GM12878 (cell line): Measurements from ENCODE around the gene ARAP1. TPM values are rescaled to one million over a fixed set of nuclear protein-coding genes. Genes with fewer than 3 reads are reported as not detected.

ENCODE experiments used
- ATAC-seq: fragments of 200-7000 bp; cut with Tn5 transposase; 3 replicates; pipeline ENCODE4 v1.9.1; 2020; ENCODE audit warnings: mild to moderate bottlenecking, moderate library complexity
- BruUV-seq: library from RNA; stranded (reverse); fragments of 400-500 nt; replicated peaks from 2 replicates; lab custom pipeline; 2021; lab: Mats Ljungman, UMichigan
- CTCF ChIA-PET: fragments of 300-600 bp; sonication (Branson Sonifier 250); formaldehyde crosslinking; extraction: SDS; loops from one replicate; lab custom pipeline; 2021; ENCODE audit warnings: inconsistent platforms; lab: Yijun Ruan, JAX
- POLR2A ChIA-PET: fragments of 350-600 bp; formaldehyde crosslinking; extraction: SDS; loops from one replicate; lab custom pipeline; 2021; ENCODE audit warnings: inconsistent platforms; lab: Charles Lee
- RAD21 ChIA-PET: fragments of 300-600 bp; sonication (Branson Sonifier 250); formaldehyde crosslinking; loops from one replicate; lab custom pipeline; 2023; ENCODE audit warnings: antibody characterized with exemption; ENCODE audit not compliant: unreplicated experiment; lab: Charles Lee
- SMC1A ChIA-PET: fragments of 300-600 bp; sonication (Branson Sonifier 250); formaldehyde crosslinking; loops from one replicate; lab custom pipeline; 2023; ENCODE audit not compliant: unreplicated experiment, uncharacterized antibody; lab: Charles Lee
- DNase-seq: peaks from one replicate; pipeline ENCODE4 v3.0.0-alpha.2; 2011; ENCODE audit warnings: low read depth, low spot score
- FAIRE-seq: peaks from 3 replicates; lab custom pipeline; 2011; peaks lifted over from hg19 to GRCh38; lab: Jason Lieb, UNC
- H2AFZ ChIP-seq: 2 replicates; pipeline ENCODE4 v1.6.0; 2011; ENCODE audit warnings: low read depth, low read length, control low read depth; ENCODE audit not compliant: control insufficient read depth
- H3K27ac ChIP-seq: 2 replicates; pipeline ENCODE4 v1.5.1; 2011; ENCODE audit warnings: control low read depth; ENCODE audit not compliant: control insufficient read depth, insufficient read depth
- H3K27me3 ChIP-seq, 2 experiments: replicated peaks in 1 of 2; 2 replicates each; pipeline versions ENCODE4 v1.6.0 to v1.6.1; 2011; ENCODE audit warnings: low read length in 1 of 2; ENCODE audit not compliant: control insufficient read depth in 2 of 2, insufficient read depth in 2 of 2
- H3K36me3 ChIP-seq, 2 experiments: 2 replicates each; pipeline ENCODE4 v1.5.1; 2011; ENCODE audit warnings: low read length in 1 of 2; ENCODE audit not compliant: control insufficient read depth in 2 of 2, insufficient read depth in 2 of 2
- H3K4me1 ChIP-seq: 2 replicates; pipeline ENCODE4 v1.6.1; 2011; ENCODE audit warnings: mild to moderate bottlenecking, low read length, moderate library complexity, mixed read lengths; ENCODE audit not compliant: control insufficient read depth, insufficient read depth
- H3K4me2 ChIP-seq: 2 replicates; pipeline ENCODE4 v1.6.0; 2011; ENCODE audit warnings: control low read depth; ENCODE audit not compliant: control insufficient read depth, insufficient read depth
- H3K4me3 ChIP-seq: fragments of 200-600 bp; sonication (generic); 2 replicates; pipeline ENCODE4 v1.5.1; 2016
- H3K79me2 ChIP-seq: 2 replicates; pipeline ENCODE4 v1.6.0; 2011; ENCODE audit warnings: low read length; ENCODE audit not compliant: control insufficient read depth, insufficient read depth
- H3K9ac ChIP-seq: 2 replicates; pipeline ENCODE4 v1.8.0; 2011; ENCODE audit warnings: low read length, control low read depth, mixed read lengths; ENCODE audit not compliant: control insufficient read depth, insufficient read depth
- H3K9me3 ChIP-seq: replicated peaks from 3 replicates; pipeline ENCODE4 v1.5.1; 2011; ENCODE audit warnings: mild to moderate bottlenecking, low read length; ENCODE audit not compliant: control insufficient read depth, insufficient read depth
- H4K20me1 ChIP-seq: 2 replicates; pipeline ENCODE4 v1.6.0; 2011; ENCODE audit not compliant: control insufficient read depth, insufficient read depth
- CEBPB ChIP-seq, 2 experiments: fragments of 150-350 bp in 1 of 2; IDR thresholded peaks; 2 replicates each; pipeline ENCODE4 v1.6.1; 2012 to 2014; ENCODE audit warnings: low read depth in 2 of 2, low read length in 2 of 2, borderline replicate concordance in 1 of 2, inconsistent platforms in 1 of 2
- CREB1 ChIP-seq: IDR thresholded peaks from 2 replicates; pipeline ENCODE4 v1.6.1; 2012; ENCODE audit warnings: low read depth, mild to moderate bottlenecking, inconsistent platforms
- CTCF ChIP-seq, 3 experiments: IDR thresholded peaks in 2 of 3; conservative IDR thresholded peaks in 1 of 3; 2 replicates each; pipeline ENCODE4 v1.5.1; 2011; ENCODE audit warnings: low read depth in 3 of 3, low read length in 3 of 3, mild to moderate bottlenecking in 3 of 3, control low read depth in 2 of 3, moderate library complexity in 2 of 3, inconsistent platforms in 1 of 3, mixed read lengths in 1 of 3; ENCODE audit not compliant: control insufficient read depth in 2 of 3, insufficient read depth in 1 of 3; ENCODE audit errors: extremely low read depth in 1 of 3
- EP300 ChIP-seq, 2 experiments: fragments of 150-350 bp in 1 of 2; IDR thresholded peaks; 2 replicates each; pipeline ENCODE4 v1.6.1; 2011 to 2012; ENCODE audit warnings: low read depth in 2 of 2, low read length in 2 of 2, borderline replicate concordance in 1 of 2, improper control_type of control experiment in 1 of 2, inconsistent platforms in 1 of 2; ENCODE audit not compliant: control insufficient read depth in 1 of 2
- FOXK2 ChIP-seq: fragments of 450-650 bp; IDR thresholded peaks from 2 replicates; pipeline ENCODE4 v1.6.1; 2017; ENCODE audit warnings: mild to moderate bottlenecking, moderate library complexity
- HDAC2 ChIP-seq: fragments of 200-600 bp; sonication (generic); IDR thresholded peaks from 2 replicates; pipeline ENCODE4 v1.6.1; 2017
- IKZF1 ChIP-seq: fragments of 450-650 bp; conservative IDR thresholded peaks from 2 replicates; pipeline ENCODE4 v1.6.1; 2017; ENCODE audit warnings: antibody characterized with exemption, mild to moderate bottlenecking
- KAT2A ChIP-seq: conservative IDR thresholded peaks from 2 replicates; pipeline ENCODE4 v1.6.1; 2011; ENCODE audit warnings: low read depth, low read length; ENCODE audit not compliant: control insufficient read depth
- LARP7 ChIP-seq: fragments of 450-650 bp; IDR thresholded peaks from 2 replicates; pipeline ENCODE4 v1.6.1; 2017; ENCODE audit warnings: mild to moderate bottlenecking
- PML ChIP-seq: IDR thresholded peaks from 2 replicates; pipeline ENCODE4 v1.6.1; 2012; ENCODE audit warnings: low read length, inconsistent platforms
- RBBP5 ChIP-seq: fragments of 200-600 bp; sonication (generic); conservative IDR thresholded peaks from 2 replicates; pipeline ENCODE4 v1.6.1; 2016
- SPI1 ChIP-seq: IDR thresholded peaks from 2 replicates; pipeline ENCODE4 v1.6.1; 2011; ENCODE audit warnings: low read depth, mild to moderate bottlenecking, low read length, moderate library complexity, borderline replicate concordance; ENCODE audit not compliant: insufficient read depth
- SREBF2 ChIP-seq: IDR thresholded peaks from 2 replicates; pipeline ENCODE4 v1.6.1; 2012; ENCODE audit warnings: mild to moderate bottlenecking, low read length
- STAT3 ChIP-seq: IDR thresholded peaks from 2 replicates; pipeline ENCODE4 v1.6.1; 2011; ENCODE audit warnings: low read depth, low read length, improper control_type of control experiment
- TCF7 ChIP-seq: IDR thresholded peaks from 2 replicates; pipeline ENCODE4 v1.6.1; 2014; ENCODE audit warnings: antibody characterized with exemption, borderline replicate concordance
- ZBTB11 ChIP-seq: fragments of 450-650 bp; formaldehyde crosslinking; IDR thresholded peaks from 2 replicates; pipeline ENCODE4 v1.5.0; 2022; ENCODE audit warnings: mild to moderate bottlenecking, missing genetic modification characterization
- ZNF622 ChIP-seq: fragments of 450-650 bp; IDR thresholded peaks from 2 replicates; pipeline ENCODE4 v1.6.1; 2017; ENCODE audit warnings: mild to moderate bottlenecking, inconsistent platforms
- WGBS: methylation state at CpG from one replicate; pipeline ENCODE4 v1.1.6; 2016; ENCODE audit warnings: low lambda C conversion rate; ENCODE audit not compliant: insufficient replicate concordance, insufficient coverage; ENCODE audit errors: missing lambda C conversion rate; 5-methylcytosine and 5-hydroxymethylcytosine counted together
- in situ Hi-C: fragments of 300-500 bp; cut with MboI; formaldehyde crosslinking; loops from 9 replicates; pipeline ENCODE4 v1.14.3; 2018; ENCODE audit warnings: mixed read lengths
- intact Hi-C: fragments of 100-400 bp; cut with micrococcal nuclease; formaldehyde crosslinking; loops from one replicate; pipeline ENCODE4 v1.14.2; 2022; ENCODE audit not compliant: unreplicated experiment
- polyA plus RNA-seq, 11 experiments: library from polyadenylated mRNA; depleted of rRNA in 4 of 11; unstranded in 6 of 11; stranded (reverse) in 5 of 11; fragments of >200 nt; fragmentation: Nextera tagmentation in 4 of 11; fragmentation: Illumina TruSeq in 1 of 11; extraction: Ambion mirVana in 4 of 11; extraction: Trizol in 1 of 11; gene quantifications; 1 replicate in 1 of 11; 2 replicates in 10 of 11; pipeline versions ENCODE4 v1.2.1 to v1.2.3, GENCODE V29; 2011 to 2016; ENCODE audit warnings: inconsistent platforms in 2 of 11, missing spikeins in 2 of 11, low read depth in 1 of 11
- total RNA-seq, 4 experiments: library from RNA; depleted of rRNA in 3 of 4; stranded (reverse); fragments of >200 nt in 3 of 4; fragmentation: Illumina TruSeq in 1 of 4; extraction: Trizol in 1 of 4; gene quantifications; 2 replicates each; pipeline versions ENCODE4 v1.2.1 to v1.2.3, GENCODE V29; 2013 to 2021
- TF ChIP-seq, protein P1 (sequence below): fragments of 450-650 bp; IDR thresholded peaks from 2 replicates; pipeline ENCODE4 v1.6.1; 2014; ENCODE audit warnings: mild to moderate bottlenecking
- TF ChIP-seq, protein P2 (sequence below): IDR thresholded peaks from 2 replicates; pipeline ENCODE4 v1.6.1; 2011; ENCODE audit warnings: mild to moderate bottlenecking, low read depth, low read length, moderate library complexity; ENCODE audit not compliant: insufficient replicate concordance

Gene ARAP1
- total and polyA plus RNA-seq, 10 of the 15 experiments (the other 5 are each of a cell fraction or from before 2014, with no cell fraction given) = 0.55 to 102 (median 51.0) TPM

GRCh38 chr11:72754149-72754543, 1.9 kb upstream of the ARAP1 start:
- Histone ChIP-seq H3K4me2 (no peak overlapping the region), H3K36me3 (no peaks in the 10 kb centered on the region; a peak in 1 of 4 replicates), H3K9ac (no peak overlapping the region), H4K20me1 (no peaks in the 10 kb centered on the region), H3K27ac (no peak overlapping the region), H3K9me3 (no peaks in the 10 kb centered on the region), H3K79me2 (peaks cover 28% of the 10 kb centered on the region), H3K27me3 (no peaks in the 10 kb centered on the region), H3K4me1 (peaks cover 26% of the 10 kb centered on the region), H3K4me3 (no peak overlapping the region), H2AFZ (no peak overlapping the region)
- no peak for ATAC-seq
- ChIA-PET POLR2A (no interaction called here), RAD21 (interaction anchor here (1.5 kb wide), 1 partner anchor 13 kb away, joined by 3 read pairs; no protein-coding TSS in a partner anchor), SMC1A (no interaction called here), CTCF (interaction anchor here (1.5 to 2.4 kb wide), 3 partner anchors 28 to 40 kb away, joined by 4 to 12 read pairs (median 5); partner anchors contain the start of gene STARD10)
- no peak for DNase-seq
- in situ Hi-C loops = no loop called here
- WGBS = 77% methylated on average over 8 of the region's 8 CpGs
- no peak for FAIRE-seq
- BruUV-seq = no TSS peak
- intact Hi-C loops = no loop called here
- TF ChIP-seq RBBP5 (no peak), FOXK2 (no peak), TCF7 (no peak), EP300 (IDR thresholded peaks at IDR 0.05; ENCODE audit: borderline replicate concordance in 1 of 2, control insufficient read depth in 1 of 2, low read depth in 2 of 2, low read length in 2 of 2) (no peak), LARP7 (no peak), PML (no peak), SPI1 (no peak), ZBTB11 (no peak), CREB1 (no peak), STAT3 (no peak), CTCF (IDR thresholded peaks at IDR 0.05 in 2 of 3, conservative IDR thresholded peaks at IDR 0.05 in 1 of 3; ENCODE audit: control insufficient read depth in 2 of 3, extremely low read depth in 1 of 3, insufficient read depth in 1 of 3, low read depth in 3 of 3, low read length in 3 of 3) (no peak), IKZF1 (no peak), KAT2A (no peak), SREBF2 (no peak), HDAC2 (no peak), ZNF622 (no peak), CEBPB (IDR thresholded peaks at IDR 0.05; ENCODE audit: borderline replicate concordance in 1 of 2, low read depth in 2 of 2, low read length in 2 of 2) (no peak)
- TF ChIP-seq, protein P1, sequence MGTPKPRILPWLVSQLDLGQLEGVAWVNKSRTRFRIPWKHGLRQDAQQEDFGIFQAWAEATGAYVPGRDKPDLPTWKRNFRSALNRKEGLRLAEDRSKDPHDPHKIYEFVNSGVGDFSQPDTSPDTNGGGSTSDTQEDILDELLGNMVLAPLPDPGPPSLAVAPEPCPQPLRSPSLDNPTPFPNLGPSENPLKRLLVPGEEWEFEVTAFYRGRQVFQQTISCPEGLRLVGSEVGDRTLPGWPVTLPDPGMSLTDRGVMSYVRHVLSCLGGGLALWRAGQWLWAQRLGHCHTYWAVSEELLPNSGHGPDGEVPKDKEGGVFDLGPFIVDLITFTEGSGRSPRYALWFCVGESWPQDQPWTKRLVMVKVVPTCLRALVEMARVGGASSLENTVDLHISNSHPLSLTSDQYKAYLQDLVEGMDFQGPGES = no peak
- TF ChIP-seq, protein P2, sequence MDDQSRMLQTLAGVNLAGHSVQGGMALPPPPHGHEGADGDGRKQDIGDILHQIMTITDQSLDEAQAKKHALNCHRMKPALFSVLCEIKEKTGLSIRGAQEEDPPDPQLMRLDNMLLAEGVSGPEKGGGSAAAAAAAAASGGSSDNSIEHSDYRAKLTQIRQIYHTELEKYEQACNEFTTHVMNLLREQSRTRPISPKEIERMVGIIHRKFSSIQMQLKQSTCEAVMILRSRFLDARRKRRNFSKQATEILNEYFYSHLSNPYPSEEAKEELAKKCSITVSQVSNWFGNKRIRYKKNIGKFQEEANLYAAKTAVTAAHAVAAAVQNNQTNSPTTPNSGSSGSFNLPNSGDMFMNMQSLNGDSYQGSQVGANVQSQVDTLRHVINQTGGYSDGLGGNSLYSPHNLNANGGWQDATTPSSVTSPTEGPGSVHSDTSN = no peak
- TF ChIP-seq, all 136 proteins: peak for 0
